HG02885 (cell line): Measurements from ENCODE around the gene HOXD13.
A peak's percentile ranks its signal among the peaks of the same experiment; 100 is the strongest.

Experiments used
- ATAC-seq: cut with Tn5 transposase; IDR thresholded peaks from one replicate; pipeline ENCODE4 v1.9.1; 2021; ENCODE audit warnings: mild to moderate bottlenecking; ENCODE audit not compliant: unreplicated experiment, poor library complexity

HOXD13 gene

GRCh38 chr2:176093145-176093897, 800 bp downstream of the HOXD13 start:
- ATAC-seq, result no peak

- ATAC-seq, result no peak
These were observed 1.4 kb downstream of the HOXD13 start for GRCh38 chr2:176093898-176094249.

- ATAC-seq, result no peak
These were observed 1.8 kb downstream of the HOXD13 start for GRCh38 chr2:176094349-176094748.

- ATAC-seq, result no peak
These were observed 2.9 kb downstream of the HOXD13 start for GRCh38 chr2:176095421-176095820.

- no peak for ATAC-seq
These were observed 3.9 kb downstream of the HOXD13 start for GRCh38 chr2:176096243-176096985.

GRCh38 chr2:176096986-176097819, 4.7 kb downstream of the HOXD13 start:
- peak; percentile 78 for ATAC-seq

- ATAC-seq, result no peak
These were observed 5.4 kb downstream of the HOXD13 start for GRCh38 chr2:176097820-176098365.

- no peak for ATAC-seq
These were observed 6.0 kb downstream of the HOXD13 start for GRCh38 chr2:176098366-176099158.

GRCh38 chr2:176099159-176099727, 6.7 kb downstream of the HOXD13 start:
- no peak for ATAC-seq

GRCh38 chr2:176099728-176100546, 7.4 kb downstream of the HOXD13 start, which contains the start of gene HOXD12:
Gene HOXD12 (plus strand): TSS chr2:176099795. CDS start chr2:176099802, 7 bp downstream.
- no peak for ATAC-seq

GRCh38 chr2:176100547-176101140, 8.1 kb downstream of the HOXD13 start:
- no peak for ATAC-seq

GRCh38 chr2:176101216-176101830, 8.8 kb downstream of the HOXD13 start:
- no peak for ATAC-seq

- ATAC-seq, result no peak
These were observed 9.3 kb downstream of the HOXD13 start for GRCh38 chr2:176101842-176102241.

GRCh38 chr2:176102309-176102866, 9.9 kb downstream of the HOXD13 start:
- no peak for ATAC-seq

- no peak for ATAC-seq
These were observed 10.7 kb downstream of the HOXD13 start for GRCh38 chr2:176103194-176103593.

GRCh38 chr2:176103742-176104315, 11.3 kb downstream of the HOXD13 start:
- ATAC-seq, result no peak
